Activated effector memory CD4-positive, alpha-beta T cell treated with anti-CD3 and anti-CD28 coated beads, Interleukin-2, amount 50 U/mL, for 16 hours (primary cell): ENCODE data around the gene OTOGL.
"Not testable (repeated sequence)": the region's sequence is repeated elsewhere in the genome, so short reads cannot be mapped to it uniquely, and the experiment has no call there.

Source experiments
- DNase-seq: peaks from one replicate; pipeline ENCODE4 v3.0.0-alpha.2; 2020

The OTOGL gene

GRCh38 chr12:80189241-80189640 is 89.9 kb downstream of the OTOGL start:
- DNase-seq, result no peak

DNA sequence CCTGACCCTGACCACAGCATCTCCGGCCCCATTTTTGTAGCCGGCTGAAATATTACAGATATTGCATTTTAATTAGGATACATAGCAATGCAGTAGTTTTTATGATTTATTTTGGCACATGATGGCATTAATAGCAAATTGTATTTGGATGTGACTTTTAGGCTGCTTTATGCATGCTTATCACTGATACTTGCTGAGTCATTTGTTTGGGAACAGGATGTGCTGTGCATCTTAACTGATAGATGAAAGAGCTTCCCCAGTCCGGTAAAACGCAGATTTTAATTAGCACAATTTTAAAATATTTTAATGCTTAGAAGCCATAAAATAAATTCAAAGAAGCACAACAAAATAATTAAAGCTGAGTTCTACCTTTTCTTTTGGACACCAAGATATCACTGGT is 90.7 kb downstream of the OTOGL start:
- DNase-seq, result no peak

DNA sequence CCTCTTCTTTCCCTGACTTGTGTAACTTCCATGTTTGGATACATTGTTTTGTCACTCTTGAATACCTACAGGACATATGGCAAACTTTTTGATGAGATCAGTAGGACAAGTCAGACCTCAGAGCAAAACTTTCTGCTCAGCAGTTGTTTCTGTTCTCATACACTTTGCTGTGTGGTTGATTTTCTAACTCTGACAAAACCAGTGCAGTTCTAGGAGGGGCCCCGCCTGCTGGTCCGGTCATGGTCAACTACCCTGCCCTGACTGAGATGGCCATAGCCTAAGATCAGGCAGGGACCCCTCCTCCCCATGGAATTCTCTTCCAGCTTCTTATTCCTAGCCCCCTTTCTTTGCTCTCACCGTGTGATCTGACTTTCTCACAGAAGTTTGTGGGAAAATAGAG is 92.8 kb downstream of the OTOGL start:
- DNase-seq, result no peak

- no peak for DNase-seq
Measured at GRCh38 chr12:80193865-80194264, 94.5 kb downstream of the OTOGL start.

DNA sequence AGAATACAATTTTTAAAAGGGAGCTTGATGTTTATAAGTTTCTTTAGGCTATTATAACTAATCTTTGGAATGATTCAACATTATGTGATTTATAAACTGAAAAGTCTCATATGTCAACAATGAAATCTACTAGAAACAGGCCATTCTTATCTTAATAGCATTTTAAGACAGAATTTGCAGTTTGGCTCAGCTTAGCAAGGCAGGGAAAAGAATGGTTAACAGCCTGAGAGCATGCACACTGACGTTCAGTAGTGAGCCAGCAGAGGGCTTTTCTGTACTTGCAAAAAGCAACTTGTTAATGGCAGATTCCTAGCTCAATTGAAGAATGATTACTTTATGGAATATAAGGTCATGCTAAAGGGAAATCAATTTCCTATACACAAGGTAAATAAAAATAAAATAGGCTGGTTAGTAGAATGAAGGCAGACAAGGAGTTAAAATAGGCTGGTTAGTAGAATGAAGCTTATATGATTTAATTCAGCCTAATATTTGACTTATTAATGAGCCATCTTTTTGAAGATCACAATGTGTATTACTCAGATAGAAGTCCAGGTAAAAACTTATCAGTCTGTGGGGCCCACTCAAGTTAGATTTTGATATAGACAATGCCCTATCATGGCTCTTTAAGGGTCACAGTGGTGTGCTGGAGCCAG is 95.9 kb downstream of the OTOGL start:
- no peak for DNase-seq

DNA sequence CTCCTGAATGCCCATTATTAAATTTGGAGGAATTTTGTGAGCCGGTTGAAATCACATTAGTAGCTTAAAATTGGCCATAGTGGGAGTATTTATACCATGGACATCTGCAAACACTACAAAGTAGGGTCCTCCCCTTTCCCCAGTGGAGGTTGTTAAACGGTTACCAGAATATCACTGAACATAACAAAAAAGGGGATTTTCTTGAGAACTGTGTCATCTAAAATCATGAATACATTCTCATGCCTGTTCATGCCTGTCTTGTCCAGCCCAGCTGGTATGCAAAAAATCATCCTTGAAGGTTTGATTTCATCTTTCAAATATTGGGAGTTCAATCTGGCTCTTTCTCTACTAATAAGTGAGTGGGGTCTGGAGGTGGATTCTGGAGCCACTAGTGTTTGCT is 96.4 kb downstream of the OTOGL start:
- DNase-seq, result no peak

GRCh38 chr12:80196419-80196818 is 97.1 kb downstream of the OTOGL start:
- no peak for DNase-seq

DNA sequence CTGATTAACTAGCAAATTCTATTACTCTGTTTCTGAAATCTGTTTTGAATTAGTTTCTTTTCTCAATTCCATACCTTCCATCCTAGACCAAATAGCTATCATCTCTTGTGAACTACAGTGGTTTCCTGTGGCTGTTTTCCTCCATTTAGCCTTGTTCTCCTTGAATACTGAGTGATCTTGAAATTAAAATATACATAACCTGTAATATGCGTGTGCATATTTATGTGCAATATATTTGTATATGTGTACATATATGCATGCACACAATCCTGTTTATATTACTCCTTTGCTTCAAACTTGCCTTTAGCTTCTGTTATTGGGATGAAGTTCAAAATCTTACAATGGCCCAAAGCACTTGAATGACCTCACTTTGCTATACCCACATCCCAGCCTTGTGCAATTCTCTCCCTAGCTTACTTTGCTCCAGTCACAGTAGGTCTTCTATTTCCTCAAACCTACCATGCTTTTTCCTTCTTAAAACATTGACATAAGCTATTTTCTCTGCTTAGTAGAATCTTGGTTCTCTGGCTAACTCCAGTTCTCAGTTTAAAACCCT is 99.5 kb downstream of the OTOGL start:
- DNase-seq, result no peak

GRCh38 chr12:80199931-80200330 is 100.6 kb downstream of the OTOGL start:
- DNase-seq, result no peak

DNA sequence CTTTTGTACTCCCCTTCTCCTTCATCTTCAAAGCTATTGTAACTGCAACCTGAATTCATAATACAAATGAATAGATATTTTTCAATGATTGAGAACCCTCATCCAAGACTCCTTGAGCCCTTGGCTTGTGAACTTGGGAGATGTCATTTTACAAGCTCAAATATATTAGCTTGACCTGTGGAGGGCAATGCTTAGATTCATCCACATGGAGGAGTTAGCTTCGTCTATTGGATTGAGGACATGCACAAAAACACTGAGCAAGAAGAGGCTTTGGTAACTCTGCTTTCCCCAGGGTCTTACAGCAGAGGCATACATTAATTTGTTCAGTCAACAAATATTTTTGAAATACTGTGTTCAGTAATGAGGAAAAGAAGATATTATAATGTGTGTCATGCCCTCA is 101.1 kb downstream of the OTOGL start:
- DNase-seq, result no peak

DNA sequence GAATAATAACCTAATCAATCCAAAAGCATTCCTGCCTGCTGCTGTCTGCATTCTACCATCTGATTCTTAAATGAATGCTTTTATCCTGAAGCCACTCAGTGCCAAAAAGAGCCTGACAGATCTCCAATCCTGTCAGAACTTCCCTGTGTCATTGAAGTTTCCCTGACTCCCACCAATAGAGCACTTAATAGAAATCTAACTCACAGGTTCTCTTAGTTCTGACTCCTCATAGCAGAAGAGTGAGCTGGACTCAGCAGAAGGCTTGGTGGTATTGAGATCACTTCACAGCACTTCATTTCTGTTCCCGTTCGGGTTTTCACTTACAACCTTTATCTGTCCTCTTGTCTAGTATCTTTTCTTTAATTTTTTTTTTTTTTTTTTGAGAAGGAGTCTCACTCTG is 102.6 kb downstream of the OTOGL start:
- DNase-seq, result no peak

- DNase-seq, result no peak
Measured at GRCh38 chr12:80205960-80206359, 106.6 kb downstream of the OTOGL start.

DNA sequence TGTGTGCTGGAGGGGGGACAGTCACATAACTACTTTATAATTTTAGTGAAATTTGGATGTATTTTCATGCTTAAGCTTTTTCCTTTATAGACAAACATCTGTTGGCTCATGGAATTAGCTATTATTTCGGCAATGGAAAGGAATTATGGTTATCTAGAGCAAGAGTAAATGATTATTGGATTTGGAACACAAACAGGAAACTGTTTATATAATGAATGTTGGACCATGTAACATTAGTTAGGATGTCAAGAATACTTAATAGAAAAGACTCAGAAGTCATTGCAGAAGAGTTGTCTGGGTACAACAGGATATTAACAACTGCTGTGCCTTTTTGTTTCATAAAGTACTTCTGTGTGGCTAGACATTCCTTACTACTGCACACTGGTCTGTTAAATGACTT is 108.7 kb downstream of the OTOGL start:
- DNase-seq, result no peak

GRCh38 chr12:80211671-80212070 is 112.3 kb downstream of the OTOGL start:
- no peak for DNase-seq

GRCh38 chr12:80212938-80213645 is 113.8 kb downstream of the OTOGL start:
- DNase-seq, result no peak

DNA sequence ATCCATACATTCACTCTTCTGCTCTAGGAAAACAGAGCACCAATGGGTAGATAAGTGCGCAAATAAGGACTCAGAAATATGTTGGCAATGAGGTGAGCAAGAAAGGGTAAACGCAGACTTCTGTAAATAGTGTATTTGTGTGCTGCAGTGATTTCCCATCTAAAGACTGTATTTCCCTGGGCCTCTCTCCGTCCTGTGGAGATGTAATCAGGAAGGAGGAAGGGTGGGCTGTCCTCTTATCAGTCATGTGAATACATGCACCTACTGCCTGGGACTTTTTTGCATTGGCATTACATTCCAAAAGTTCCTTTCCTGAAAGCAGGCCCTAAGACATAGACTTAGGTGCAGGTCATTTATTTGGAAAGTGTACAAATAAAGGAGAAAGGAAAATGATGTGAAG is 114.5 kb downstream of the OTOGL start:
- no peak for DNase-seq

DNA sequence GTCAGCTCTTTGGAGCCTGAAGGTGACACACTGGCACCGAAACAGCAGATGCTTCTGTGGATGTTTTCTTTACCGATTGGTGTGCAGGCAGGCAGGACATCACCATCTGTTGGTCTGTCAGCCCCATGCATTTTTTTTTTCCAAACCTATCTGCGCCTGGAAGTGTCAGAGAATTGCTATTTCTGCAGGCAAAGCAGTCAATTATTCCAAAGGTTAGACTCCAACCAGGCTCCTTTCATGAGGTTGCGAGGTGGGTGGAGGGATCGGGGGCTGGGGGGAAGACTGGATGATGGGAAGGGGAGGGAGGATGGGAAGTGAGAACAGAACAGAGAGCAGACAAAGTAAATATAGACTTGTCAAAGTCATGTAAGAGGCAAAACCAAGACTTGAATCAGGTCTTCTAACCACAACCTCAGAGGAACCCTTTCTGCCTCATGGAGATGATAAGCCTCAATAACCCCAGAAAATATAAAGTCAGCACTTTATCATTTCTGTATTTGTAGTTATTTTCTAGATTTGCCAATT is 117.7 kb downstream of the OTOGL start:
- DNase-seq, result no peak

DNA sequence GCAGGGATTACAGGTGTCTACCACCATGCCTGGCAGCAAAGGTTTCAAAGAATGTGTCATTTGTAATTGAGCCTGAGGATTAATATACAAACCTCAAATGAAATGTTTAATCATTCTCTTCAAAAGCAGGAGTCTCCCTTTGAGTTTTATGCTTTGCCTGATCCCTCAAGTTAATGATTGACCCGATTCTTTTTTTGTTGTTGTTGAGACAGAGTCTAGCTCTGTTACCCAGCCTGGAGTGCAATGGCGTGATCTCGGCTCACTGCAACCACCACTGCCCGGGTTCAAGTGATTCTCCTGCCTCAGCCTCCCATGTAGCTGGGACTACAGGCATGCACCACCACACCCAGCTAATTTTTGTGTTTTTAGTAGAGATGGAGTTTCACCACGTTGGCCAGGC is 119.6 kb downstream of the OTOGL start:
- not testable (repeated sequence) for DNase-seq

- no peak for DNase-seq
Measured at GRCh38 chr12:80219345-80219744, 120.0 kb downstream of the OTOGL start.

DNA sequence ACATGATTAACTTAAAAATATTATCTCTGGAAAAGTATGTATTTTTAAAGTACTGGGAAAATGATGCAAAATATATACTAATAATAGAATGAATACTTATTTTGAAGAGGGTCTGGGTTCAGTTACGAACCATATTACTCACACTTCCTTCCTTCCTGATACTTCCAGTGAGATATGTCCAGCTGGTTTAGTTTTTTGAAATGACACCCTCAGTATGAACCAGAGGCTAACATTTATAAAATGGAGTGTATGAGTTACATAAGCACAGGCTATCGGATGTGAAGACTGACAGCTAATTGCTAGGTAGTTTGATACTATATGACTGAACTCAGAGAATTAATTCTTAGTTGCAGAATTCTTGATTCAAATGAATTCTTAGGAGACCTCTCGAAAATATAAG is 122.9 kb downstream of the OTOGL start:
- DNase-seq, result no peak

DNA sequence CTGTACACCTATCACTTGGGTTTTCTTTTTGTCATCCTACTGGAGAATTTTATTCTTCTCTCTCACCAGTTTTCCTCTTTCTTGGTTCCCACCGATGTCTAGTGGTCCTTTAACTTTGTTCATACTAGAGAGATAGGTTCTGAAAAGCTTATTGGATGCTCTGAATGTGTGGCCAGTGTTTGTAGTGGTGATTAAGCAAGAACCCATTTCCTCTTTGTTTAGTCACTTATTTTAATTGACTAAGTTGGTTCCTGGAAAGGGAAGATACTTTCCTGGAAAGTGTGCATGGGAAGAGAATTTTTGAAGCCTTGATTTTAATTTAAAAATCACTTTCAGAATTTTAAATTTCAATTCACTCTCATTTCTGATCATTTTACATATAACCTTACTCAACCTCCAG is 127.2 kb downstream of the OTOGL start:
- no peak for DNase-seq

DNA sequence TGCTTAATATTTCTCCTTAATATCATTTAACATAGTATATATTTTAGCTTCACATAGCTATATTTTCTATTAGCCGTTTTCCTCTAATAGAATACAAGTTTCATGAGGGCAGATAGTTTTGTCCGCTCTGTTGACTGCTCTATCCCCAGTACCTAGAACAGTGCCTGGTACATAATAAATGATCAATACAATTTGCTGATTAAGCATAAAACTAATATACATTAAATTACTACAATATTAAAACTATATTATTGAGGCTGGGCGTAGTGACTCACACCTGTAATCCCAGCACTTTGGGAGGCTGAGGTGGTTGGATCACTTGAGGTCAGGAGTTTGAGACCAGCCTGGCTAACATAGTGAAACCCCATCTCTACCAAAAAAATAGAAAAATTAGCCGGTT is 128.6 kb downstream of the OTOGL start:
- DNase-seq, result not testable (repeated sequence)

DNA sequence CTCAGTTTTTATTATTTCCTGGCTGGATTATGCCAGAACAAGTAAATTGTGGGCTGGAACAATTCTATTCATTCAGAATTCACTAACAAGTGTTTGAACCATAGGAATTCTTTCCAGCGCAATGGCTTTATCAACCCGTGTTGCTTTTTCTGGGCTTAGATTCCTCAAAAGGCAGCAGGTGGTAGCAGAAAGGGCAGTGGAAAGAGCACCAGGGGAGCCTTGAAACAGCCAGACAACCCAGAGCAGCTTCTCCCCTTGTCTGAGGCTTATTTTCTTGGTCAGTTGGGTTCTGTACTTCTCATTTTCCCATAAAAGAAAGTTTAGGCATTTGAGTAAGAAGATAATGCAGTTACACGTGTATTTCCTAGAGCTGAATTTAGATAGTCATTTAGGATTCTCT is 130.7 kb downstream of the OTOGL start:
- no peak for DNase-seq

DNA sequence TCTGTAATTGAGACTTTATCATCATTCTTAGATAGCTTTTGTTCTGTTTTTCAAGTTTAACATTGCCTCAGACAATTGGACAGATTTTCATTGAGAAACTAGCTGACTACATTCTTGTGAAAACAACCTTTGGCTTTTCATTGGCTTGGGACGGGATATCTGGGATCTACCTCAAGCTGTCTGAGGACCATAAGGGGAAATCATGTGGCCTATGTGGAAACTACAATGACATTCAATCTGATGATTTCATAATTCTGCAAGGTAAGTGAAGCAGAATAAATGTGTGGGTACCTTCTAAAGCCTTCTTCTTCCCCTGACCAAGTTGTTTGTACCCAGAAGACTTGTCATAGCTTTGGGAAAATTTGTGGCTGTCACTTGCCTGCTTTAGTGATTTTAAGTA is 133.5 kb downstream of the OTOGL start:
- DNase-seq, result no peak
